GM19099 (cell line): ENCODE measurements around the gene CKAP4.

Experiments used
- POLR2A ChIP-seq: IDR thresholded peaks from 3 replicates; pipeline ENCODE4 v1.6.1; 2011; ENCODE audit warnings: low read depth; ENCODE audit not compliant: insufficient read length; ENCODE audit errors: extremely low read depth

Gene CKAP4

DNA sequence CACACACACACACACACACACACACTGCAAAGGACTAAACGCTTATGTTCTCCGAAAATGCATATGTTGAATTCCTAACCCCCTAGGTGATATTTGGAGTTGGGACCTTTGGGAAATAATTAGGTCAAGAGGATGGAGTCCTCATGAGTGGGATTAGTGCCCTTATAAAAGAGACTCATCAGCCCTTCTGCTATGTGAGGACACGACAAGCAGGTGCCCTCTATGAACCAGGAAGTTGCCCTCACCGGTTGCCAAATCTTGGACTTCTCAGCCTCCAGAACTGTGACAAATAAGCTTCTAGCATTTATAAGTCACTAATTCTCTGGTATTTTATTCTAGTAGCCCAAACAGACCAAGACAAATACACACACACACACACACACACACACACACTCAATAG, 34.0 kb upstream of the CKAP4 start:
- TF ChIP-seq POLR2A, result no peak

DNA sequence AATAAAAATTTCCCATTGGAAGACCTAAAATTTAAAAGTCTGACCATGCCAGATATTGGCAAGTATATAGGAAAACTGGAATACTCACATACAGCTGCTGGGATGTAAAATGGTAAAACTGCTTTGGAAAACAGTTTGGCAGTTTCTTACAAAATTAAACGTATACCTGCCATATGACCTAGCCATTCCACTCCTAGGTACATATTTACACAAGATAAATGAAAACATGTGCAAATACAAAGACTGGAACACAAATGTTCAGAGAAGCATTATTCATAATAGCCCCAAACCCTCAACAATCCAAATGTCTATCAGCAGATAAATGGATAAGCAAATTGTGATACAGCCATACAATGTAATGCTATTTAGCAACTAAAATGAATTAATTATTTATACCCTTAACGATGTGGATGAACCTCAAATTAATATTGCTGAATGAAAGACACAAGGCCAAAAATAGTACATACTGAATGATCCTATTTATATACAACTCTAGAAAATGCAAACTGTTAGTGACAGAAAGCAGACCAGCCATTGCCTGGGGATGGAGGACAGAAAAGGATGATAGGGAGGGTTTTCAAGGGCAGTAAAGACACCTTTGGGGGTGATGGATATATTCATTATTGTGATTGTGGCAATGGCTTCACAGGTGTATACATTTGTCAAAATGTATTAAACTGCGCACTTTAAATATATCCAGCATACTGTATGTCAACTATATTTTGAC, 33.4 kb upstream of the CKAP4 start:
- TF ChIP-seq POLR2A, result no peak

GRCh38 chr12:106280106-106280505, 32.3 kb upstream of the CKAP4 start:
- no peak for TF ChIP-seq POLR2A

DNA sequence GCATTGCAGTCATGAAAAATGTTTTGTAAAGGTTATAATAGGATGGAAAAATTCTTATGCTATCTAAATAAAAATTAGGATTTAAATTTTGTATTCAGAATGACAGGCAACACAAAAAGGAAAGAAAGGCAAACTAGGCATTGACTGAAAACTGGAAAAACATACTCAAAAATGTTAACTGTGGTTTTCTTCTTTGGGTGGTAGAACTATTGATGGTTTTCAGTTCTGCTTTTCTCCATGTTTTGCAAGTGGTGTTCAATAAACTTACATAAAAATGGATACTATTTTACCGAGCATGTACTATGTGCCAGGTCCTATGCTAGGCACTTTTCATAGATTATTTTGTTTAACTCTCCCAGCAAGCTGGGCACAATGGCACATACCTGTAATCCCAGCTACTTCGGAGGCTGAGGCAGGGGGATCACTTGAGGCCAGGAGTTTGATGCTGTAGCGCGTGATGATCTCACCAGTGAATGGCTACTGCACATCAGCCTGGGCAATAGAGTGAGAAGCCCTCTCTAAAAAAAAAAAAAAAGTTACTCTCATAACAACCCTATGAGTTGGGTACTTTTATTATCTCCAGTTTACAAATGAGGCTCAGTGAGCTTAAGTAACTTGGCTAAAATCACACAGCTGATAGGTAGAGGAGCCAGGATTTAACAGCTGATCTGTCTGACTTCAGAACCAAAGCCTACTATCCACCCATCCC, 28.4 kb upstream of the CKAP4 start:
- no peak for TF ChIP-seq POLR2A

DNA sequence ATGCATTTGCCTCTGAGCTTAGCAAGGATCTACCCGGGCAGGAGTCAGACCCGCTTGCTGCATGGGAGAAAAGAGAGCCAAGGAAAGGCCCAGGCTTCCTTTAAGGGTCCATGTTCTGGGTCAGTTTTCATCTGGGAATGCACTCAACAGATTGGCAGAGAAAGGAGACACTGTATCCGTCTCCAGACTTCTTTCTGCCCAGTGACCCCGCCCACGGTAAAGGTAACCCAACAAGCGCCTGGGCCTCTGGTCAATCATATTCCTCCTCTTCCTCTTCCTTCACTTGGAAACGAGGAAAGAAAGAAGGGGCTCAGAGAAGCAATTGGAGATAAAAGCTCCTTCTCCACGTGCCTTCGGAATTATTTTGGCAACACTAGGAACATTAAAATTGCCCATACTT, 27.6 kb upstream of the CKAP4 start:
- no peak for TF ChIP-seq POLR2A

- no peak for TF ChIP-seq POLR2A
These were observed 26.8 kb upstream of the CKAP4 start for GRCh38 chr12:106274575-106275121.

DNA sequence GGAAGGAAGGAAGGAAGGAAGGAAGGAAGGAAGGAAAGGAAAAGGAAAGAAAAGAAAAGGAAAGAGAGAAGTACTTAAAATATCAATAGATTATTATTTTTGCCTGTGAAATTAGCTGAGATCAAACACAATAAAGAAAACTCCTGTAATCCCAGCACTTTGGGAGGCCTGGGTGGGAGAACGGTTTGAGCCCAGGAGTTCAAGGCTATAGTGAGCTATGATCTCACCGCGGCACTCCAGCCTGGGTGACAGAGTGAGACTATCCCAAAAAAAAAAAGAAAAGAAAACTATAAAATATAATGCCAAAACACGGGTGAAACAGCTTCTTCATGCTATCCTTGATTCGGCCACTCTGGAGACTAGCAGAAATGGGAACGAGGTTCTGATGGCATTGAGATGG, 26.2 kb upstream of the CKAP4 start:
- TF ChIP-seq POLR2A, result no peak

GRCh38 chr12:106273491-106273890, 25.7 kb upstream of the CKAP4 start:
- no peak for TF ChIP-seq POLR2A

DNA sequence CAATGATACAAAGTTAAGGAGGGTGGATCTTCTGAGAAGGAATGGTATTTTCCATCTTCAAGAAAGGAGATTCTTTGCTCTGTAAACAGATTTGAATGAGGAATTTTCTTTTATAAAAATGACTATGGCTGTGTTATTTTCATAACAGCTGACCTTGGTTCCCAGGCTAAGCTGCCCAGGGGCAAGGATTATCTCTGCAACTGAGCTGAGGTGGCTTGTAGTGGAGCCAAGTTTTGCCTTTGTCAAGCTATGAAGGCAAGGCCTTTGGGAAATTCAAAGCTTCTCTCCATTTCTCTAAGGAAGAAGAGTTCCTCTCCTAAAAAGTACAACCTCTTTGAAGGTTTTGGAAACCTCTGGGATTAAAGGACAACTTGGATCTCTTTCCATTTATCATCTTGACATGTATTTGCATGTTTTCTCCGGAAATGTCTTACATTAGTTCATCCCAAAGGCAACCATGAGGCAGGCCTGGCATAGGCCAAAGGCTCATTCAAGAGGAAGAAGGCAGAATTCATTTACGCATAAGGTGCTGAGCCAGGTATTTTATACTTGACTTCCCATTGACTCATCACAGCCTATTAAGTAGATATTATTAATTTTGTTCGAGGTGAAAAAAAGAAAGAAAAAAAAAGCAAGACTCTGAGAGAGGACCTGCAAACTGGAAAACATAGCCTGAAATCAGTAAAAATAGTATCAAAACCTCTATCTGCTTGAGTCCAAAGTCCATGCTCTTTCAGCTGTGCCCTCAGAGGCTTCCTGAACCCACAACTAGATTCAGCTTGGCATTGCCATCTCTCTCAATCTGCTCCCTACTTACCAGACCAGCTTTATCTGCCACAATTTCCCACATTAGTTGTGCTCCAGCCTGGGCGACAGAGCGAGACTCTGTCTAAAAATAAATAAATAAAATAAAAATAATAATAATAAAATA, 24.0 kb upstream of the CKAP4 start:
- no peak for TF ChIP-seq POLR2A

- TF ChIP-seq POLR2A, result no peak
These were observed 21.4 kb upstream of the CKAP4 start for GRCh38 chr12:106269150-106269771.

DNA sequence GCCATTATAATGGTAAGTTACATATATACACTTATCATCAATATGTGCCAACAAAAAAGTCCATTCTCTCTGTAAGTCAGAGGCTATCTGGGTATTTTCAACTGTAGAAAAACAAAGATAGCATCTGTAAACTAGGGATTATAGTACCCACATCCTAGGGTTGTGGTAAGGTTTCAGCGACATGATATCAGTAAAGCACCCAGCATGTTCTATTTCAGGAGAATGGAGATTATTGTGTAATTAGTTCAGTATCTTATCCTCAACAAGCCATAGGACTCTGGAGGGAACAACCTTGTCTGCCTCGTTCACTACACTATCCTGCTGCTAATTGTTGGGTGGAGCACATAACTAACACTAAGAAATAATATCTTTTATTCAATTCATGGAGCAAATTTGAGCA, 19.7 kb upstream of the CKAP4 start:
- TF ChIP-seq POLR2A, result no peak

DNA sequence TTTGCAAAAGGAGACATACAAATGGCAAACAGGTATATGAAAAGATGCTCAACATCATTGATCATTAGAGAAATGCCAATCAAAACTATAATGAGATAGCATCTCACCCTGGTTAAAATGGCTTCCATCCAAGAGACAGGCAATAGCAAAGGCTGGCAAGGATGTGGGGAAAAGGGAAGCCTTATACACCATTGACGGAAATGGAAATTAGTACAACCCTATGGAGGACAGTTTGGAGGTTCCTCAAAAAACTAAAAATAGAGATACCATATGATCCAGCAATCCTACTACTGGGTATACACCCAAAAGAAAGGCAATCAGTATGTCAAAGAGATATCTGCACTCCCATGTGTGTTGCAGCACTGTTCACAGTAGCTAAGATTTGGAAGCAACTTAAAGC, 17.3 kb upstream of the CKAP4 start:
- TF ChIP-seq POLR2A, result no peak

DNA sequence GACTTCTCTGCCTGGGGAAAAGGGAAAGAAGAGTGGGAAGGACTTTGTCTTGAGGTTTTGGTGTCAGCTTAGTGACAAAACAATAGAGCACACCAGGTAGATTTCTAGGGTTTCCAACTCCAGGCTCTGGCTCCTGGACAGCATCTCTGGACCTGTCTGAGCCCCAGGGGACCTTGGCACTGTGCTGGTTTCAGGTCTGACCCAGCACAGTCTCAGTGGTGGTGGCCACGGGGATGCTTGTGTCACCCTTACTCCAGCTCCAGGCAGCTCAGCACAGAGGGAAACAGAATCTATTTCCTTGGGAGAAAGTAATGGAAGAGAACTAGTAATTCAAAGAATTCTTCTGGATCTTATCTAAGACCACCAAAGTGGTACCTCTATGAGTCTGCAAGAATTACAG, 11.1 kb upstream of the CKAP4 start:
- no peak for TF ChIP-seq POLR2A

- no peak for TF ChIP-seq POLR2A
These were observed 10.4 kb upstream of the CKAP4 start for GRCh38 chr12:106258226-106258625.

DNA sequence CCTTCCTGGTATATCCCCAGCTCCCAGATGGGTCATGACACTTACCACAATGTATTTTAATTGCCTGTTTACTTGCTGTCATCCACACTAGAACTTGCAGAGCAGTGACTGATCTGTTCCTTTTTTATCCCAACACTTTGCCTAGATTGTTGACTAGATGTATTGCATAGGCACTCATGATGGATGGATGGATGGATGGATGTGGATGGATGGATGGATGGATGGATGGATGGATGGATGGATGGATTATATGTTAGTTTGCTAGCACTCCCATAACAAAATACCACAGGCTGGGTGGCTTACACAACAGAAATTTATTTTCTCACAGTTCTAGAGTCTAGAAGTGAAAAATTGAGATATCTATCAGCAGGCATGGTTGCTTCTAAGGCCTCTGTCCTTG, 8.7 kb upstream of the CKAP4 start:
- TF ChIP-seq POLR2A, result no peak
